Endothelial cell of umbilical vein (primary cell): ENCODE measurements around the gene COPS3. TPM values are rescaled to one million over a fixed set of nuclear protein-coding genes. Genes with fewer than 3 reads are reported as not detected.

ENCODE experiments used
- BruUV-seq: library from RNA; stranded (reverse); fragments of 400-500 nt; replicated peaks from 2 replicates; lab custom pipeline; 2021; lab: Mats Ljungman, UMichigan
- CTCF ChIA-PET: fragments of 300-600, 350-600 bp; sonication (Branson Sonifier 250); formaldehyde crosslinking; loops from one replicate; lab custom pipeline; 2021; ENCODE audit warnings: antibody characterized with exemption, inconsistent platforms; lab: Charles Lee
- POLR2A ChIA-PET: fragments of 300-600, 350-600 bp; sonication (Branson Sonifier 250); formaldehyde crosslinking; loops from one replicate; lab custom pipeline; 2021; ENCODE audit warnings: antibody characterized with exemption, inconsistent platforms; lab: Charles Lee
- DNase-seq: peaks from one replicate; pipeline ENCODE4 v3.0.0-alpha.2; 2011; ENCODE audit warnings: low read depth, low spot score
- FAIRE-seq: peaks from 2 replicates; lab custom pipeline; 2011; peaks lifted over from hg19 to GRCh38; lab: Jason Lieb, UNC
- H2AFZ ChIP-seq: 2 replicates; pipeline ENCODE4 v1.6.0; 2012; ENCODE audit warnings: low read depth, low read length, control low read depth, inconsistent platforms
- H3K27ac ChIP-seq: 2 replicates; pipeline ENCODE4 v1.5.1; 2011; ENCODE audit warnings: low read depth, mild to moderate bottlenecking, control low read depth, low read length, moderate library complexity; ENCODE audit not compliant: insufficient read depth
- H3K27me3 ChIP-seq, 2 experiments: 2 replicates each; pipeline versions ENCODE4 v1.6.0 to v1.6.1; 2011; ENCODE audit warnings: low read length in 2 of 2, mixed read lengths in 1 of 2; ENCODE audit not compliant: control insufficient read depth in 2 of 2, insufficient read depth in 2 of 2
- H3K36me3 ChIP-seq, 2 experiments: 2 replicates in 1 of 2; 3 replicates in 1 of 2; pipeline ENCODE4 v1.5.1; 2011; ENCODE audit warnings: low read length in 2 of 2, mild to moderate bottlenecking in 1 of 2, moderate library complexity in 1 of 2; ENCODE audit not compliant: control insufficient read depth in 2 of 2, insufficient read depth in 2 of 2; ENCODE audit errors: extremely low read depth in 1 of 2
- H3K4me1 ChIP-seq: 3 replicates; pipeline ENCODE4 v1.5.1; 2011; ENCODE audit warnings: mild to moderate bottlenecking, low read length; ENCODE audit not compliant: control insufficient read depth, insufficient read depth; ENCODE audit errors: extremely low read depth
- H3K4me2 ChIP-seq: 2 replicates; pipeline ENCODE4 v1.6.1; 2011; ENCODE audit warnings: low read length, control low read depth, mixed read lengths; ENCODE audit not compliant: insufficient read depth
- H3K4me3 ChIP-seq, 3 experiments: fragments of 200-600 bp in 1 of 3; sonication (generic), shearing (Covaris generic) in 1 of 3; replicated peaks in 1 of 3; 2 replicates each; pipeline ENCODE4 v1.5.1; 2011 to 2016; ENCODE audit warnings: control low read depth in 3 of 3, low read length in 3 of 3, mild to moderate bottlenecking in 2 of 3, inconsistent platforms in 1 of 3, low read depth in 1 of 3, moderate library complexity in 1 of 3; ENCODE audit not compliant: insufficient read depth in 1 of 3
- H3K79me2 ChIP-seq: 2 replicates; pipeline ENCODE4 v1.6.0; 2012; ENCODE audit warnings: low read length, inconsistent platforms; ENCODE audit not compliant: control insufficient read depth, insufficient read depth
- H3K9ac ChIP-seq: replicated peaks from 2 replicates; pipeline ENCODE3; 2011; ENCODE audit warnings: low read length, control low read depth; ENCODE audit not compliant: insufficient read depth; ENCODE audit errors: extremely low read depth
- H3K9me1 ChIP-seq: replicated peaks from 3 replicates; pipeline ENCODE4 v1.6.0; 2011; ENCODE audit warnings: mild to moderate bottlenecking, low read length; ENCODE audit not compliant: control insufficient read depth, insufficient read depth; ENCODE audit errors: extremely low read depth
- H3K9me3 ChIP-seq: replicated peaks from 2 replicates; pipeline ENCODE4 v1.5.1; 2012; ENCODE audit warnings: low read length, inconsistent platforms; ENCODE audit not compliant: control insufficient read depth, insufficient read depth
- H4K20me1 ChIP-seq: replicated peaks from 2 replicates; pipeline ENCODE3; 2011; ENCODE audit warnings: mild to moderate bottlenecking, low read length; ENCODE audit not compliant: control insufficient read depth, insufficient read depth; ENCODE audit errors: extremely low read depth
- CTCF ChIP-seq, 2 donors: IDR thresholded peaks; 1 replicate in 1 of 2; 2 replicates in 1 of 2; pipeline ENCODE4 v1.5.1; 2011; ENCODE audit warnings: low read length in 2 of 2, mild to moderate bottlenecking in 2 of 2, moderate library complexity in 2 of 2, control low read depth in 1 of 2, inconsistent platforms in 1 of 2, low read depth in 1 of 2; ENCODE audit not compliant: insufficient read depth in 1 of 2; ENCODE audit errors: extremely low read depth in 1 of 2
- EZH2 ChIP-seq: IDR thresholded peaks from 2 replicates; pipeline ENCODE4 v1.6.1; 2012; ENCODE audit warnings: borderline replicate concordance, low read depth, mild to moderate bottlenecking, moderate library complexity, low read length, inconsistent platforms; ENCODE audit not compliant: severe bottlenecking
- FOS ChIP-seq: IDR thresholded peaks from 2 replicates; pipeline ENCODE4 v1.6.1; 2011; ENCODE audit warnings: mild to moderate bottlenecking, low read length, moderate library complexity, borderline replicate concordance; ENCODE audit not compliant: insufficient read depth
- GATA2 ChIP-seq: IDR thresholded peaks from 2 replicates; pipeline ENCODE4 v1.7.0; 2011; ENCODE audit warnings: low read depth, mild to moderate bottlenecking, moderate library complexity, mixed read lengths, low read length; ENCODE audit not compliant: insufficient read length, insufficient read depth
- JUN ChIP-seq: IDR thresholded peaks from 2 replicates; pipeline ENCODE4 v1.6.1; 2011; ENCODE audit warnings: borderline replicate concordance, low read depth; ENCODE audit not compliant: insufficient read length, insufficient read depth
- MYC ChIP-seq: IDR thresholded peaks from one replicate; pipeline ENCODE4 v1.6.1; 2011; ENCODE audit warnings: mild to moderate bottlenecking, low read depth, low read length
- POLR2A ChIP-seq: IDR thresholded peaks from 2 replicates; pipeline ENCODE4 v1.6.1; 2012; ENCODE audit warnings: low read depth, mild to moderate bottlenecking, control low read depth, low read length
- POLR2AphosphoS5 ChIP-seq: IDR thresholded peaks from 2 replicates; pipeline ENCODE4 v1.6.1; 2012; ENCODE audit warnings: low read depth, mild to moderate bottlenecking, control low read depth, low read length, moderate library complexity; ENCODE audit not compliant: insufficient read depth
- dilution Hi-C: fragments of 300-500 bp; cut with MboI; formaldehyde crosslinking; loops from one replicate; pipeline ENCODE4 v1.15.0; 2019; ENCODE audit warnings: low sequenced_read_pairs; ENCODE audit not compliant: extremely low pct_ligation_motif_present
- intact Hi-C: fragments of 100-400 bp; cut with micrococcal nuclease; formaldehyde crosslinking; loops from one replicate; pipeline ENCODE4 v1.10.0; 2022
- polyA plus RNA-seq, 4 experiments: library from polyadenylated mRNA; depleted of rRNA in 3 of 4; stranded (reverse) in 3 of 4; unstranded in 1 of 4; fragments of >200 nt; gene quantifications; 2 replicates each; pipeline versions ENCODE4 v1.2.1 to v1.2.3, GENCODE V29; 2011 to 2012; ENCODE audit warnings: missing spikeins in 1 of 4
- total RNA-seq: library from RNA; stranded (reverse); gene quantifications from 2 replicates; pipeline ENCODE4 v1.2.3, GENCODE V29; 2021
- TF ChIP-seq, protein P1 (sequence below): IDR thresholded peaks from 2 replicates; pipeline ENCODE4 v1.6.1; 2011; ENCODE audit not compliant: insufficient read depth, insufficient read length

Gene COPS3
- total and polyA plus RNA-seq, 2 donors (not counting 3 experiments of a cell fraction or from before 2014, with no cell fraction given): 54.8 to 80.9 TPM

GRCh38 chr17:17264430-17264829, 16.6 kb downstream of the COPS3 start:
- DNase-seq (no peak), FAIRE-seq (no peak)
- no peaks in the 10 kb centered on the region for H3K9me1 ChIP-seq
- no peak overlapping the region for H3K4me3 ChIP-seq
- no peaks in the 10 kb centered on the region for H3K4me1 ChIP-seq
- no peak overlapping the region for H2AFZ ChIP-seq
- TF ChIP-seq JUN: no peak
- TF ChIP-seq FOS: no peak
- no peak for TF ChIP-seq GATA2
- no peak for TF ChIP-seq EZH2
- TF ChIP-seq POLR2AphosphoS5: no peak
- TF ChIP-seq CTCF (IDR thresholded peaks at IDR 0.05; ENCODE audit: extremely low read depth in 1 of 2, insufficient read depth in 1 of 2, low read depth in 1 of 2, low read length in 2 of 2): no peak
- TF ChIP-seq POLR2A: no peak
- TF ChIP-seq, protein P1, sequence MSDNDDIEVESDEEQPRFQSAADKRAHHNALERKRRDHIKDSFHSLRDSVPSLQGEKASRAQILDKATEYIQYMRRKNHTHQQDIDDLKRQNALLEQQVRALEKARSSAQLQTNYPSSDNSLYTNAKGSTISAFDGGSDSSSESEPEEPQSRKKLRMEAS: no peak
- no peak for TF ChIP-seq MYC
- H3K9ac ChIP-seq: no peak overlapping the region
- dilution Hi-C loops (no loop called here), intact Hi-C loops (no loop called here)
- H3K4me2 ChIP-seq: no peak overlapping the region
- no peaks in the 10 kb centered on the region for H3K27me3 ChIP-seq
- H3K9me3 ChIP-seq: no peaks in the 10 kb centered on the region
- peaks cover 16 to 26% of the 10 kb centered on the region in 2 experiments for H3K36me3 ChIP-seq
- no peaks in the 10 kb centered on the region for H3K79me2 ChIP-seq
- no peaks in the 10 kb centered on the region for H4K20me1 ChIP-seq
- no peak overlapping the region for H3K27ac ChIP-seq
- CTCF ChIA-PET: interaction anchor here (1.2 kb wide), 1 partner anchor 10 kb away, joined by 4 read pairs; no protein-coding TSS in a partner anchor
- POLR2A ChIA-PET: no interaction called here
- BruUV-seq: no TSS peak
